OCI-LY1 (cell line): ENCODE results near the gene ADAMTS4.
A peak's percentile ranks its signal among the peaks of the same experiment; 100 is the strongest.

Experiments
- H2AFZ ChIP-seq: fragments of 200-600 bp; sonication (generic), shearing (Covaris generic); 2 replicates; pipeline ENCODE4 v1.6.0; 2014; ENCODE audit warnings: antibody characterized with exemption, mild to moderate bottlenecking, low read length
- H3F3A ChIP-seq: fragments of 200-600 bp; sonication (generic), shearing (Covaris generic); 2 replicates; pipeline ENCODE4 v1.6.0; 2014; ENCODE audit warnings: mild to moderate bottlenecking, antibody characterized with exemption, low read length, moderate library complexity; ENCODE audit not compliant: insufficient read depth
- H3K27ac ChIP-seq: fragments of 200-600 bp; sonication (generic); 2 replicates; pipeline ENCODE4 v1.5.1; 2014; ENCODE audit warnings: low read length, mixed run types, mild to moderate bottlenecking, low read depth; ENCODE audit not compliant: poor library complexity, severe bottlenecking
- H3K27me3 ChIP-seq: fragments of 200-600 bp; sonication (generic); 2 replicates; pipeline ENCODE4 v1.6.0; 2014; ENCODE audit warnings: antibody characterized with exemption, mild to moderate bottlenecking, low read length, moderate library complexity; ENCODE audit not compliant: insufficient read depth
- H3K36me3 ChIP-seq: fragments of 200-600 bp; sonication (generic); 2 replicates; pipeline ENCODE4 v1.6.1; 2014; ENCODE audit warnings: mild to moderate bottlenecking, antibody characterized with exemption, low read length, moderate library complexity, mixed read lengths; ENCODE audit not compliant: insufficient read depth
- H3K4me1 ChIP-seq: fragments of 200-600 bp; sonication (generic); 2 replicates; pipeline ENCODE4 v1.5.1; 2014; ENCODE audit warnings: mild to moderate bottlenecking, low read length, moderate library complexity; ENCODE audit not compliant: insufficient read depth, severe bottlenecking
- H3K4me2 ChIP-seq: fragments of 200-600 bp; sonication (generic), shearing (Covaris generic); 2 replicates; pipeline ENCODE4 v1.6.1; 2014; ENCODE audit warnings: low read length
- H3K4me3 ChIP-seq: fragments of 200-600 bp; sonication (generic); 2 replicates; pipeline ENCODE4 v1.5.1; 2014; ENCODE audit warnings: low read length, low read depth, mild to moderate bottlenecking, mixed read lengths; ENCODE audit not compliant: poor library complexity, severe bottlenecking
- H3K79me2 ChIP-seq: fragments of 200-600 bp; shearing (Covaris generic); 2 replicates; pipeline ENCODE4 v1.6.1; 2016; ENCODE audit warnings: mixed run types, low read length, mixed read lengths; ENCODE audit not compliant: insufficient read depth
- H3K9ac ChIP-seq: fragments of 200-600 bp; sonication (generic), shearing (Covaris generic); 2 replicates; pipeline ENCODE4 v1.6.1; 2014; ENCODE audit warnings: mild to moderate bottlenecking, low read length, mixed read lengths
- H3K9me2 ChIP-seq: fragments of 200-600 bp; sonication (generic), shearing (Covaris generic); 2 replicates; pipeline ENCODE4 v1.6.1; 2014; ENCODE audit warnings: low read depth, mild to moderate bottlenecking, low read length, mixed read lengths
- H3K9me3 ChIP-seq: fragments of 200-600 bp; shearing (Covaris generic); 2 replicates; pipeline ENCODE4 v1.6.1; 2014; ENCODE audit warnings: low read length, mixed read lengths
- H4K20me1 ChIP-seq: fragments of 200-600 bp; sonication (generic), shearing (Covaris generic); 2 replicates; pipeline ENCODE4 v1.6.0; 2016; ENCODE audit warnings: mild to moderate bottlenecking, low read length; ENCODE audit not compliant: insufficient read depth
- CTCF ChIP-seq: fragments of 200-600 bp; sonication (generic), shearing (Covaris generic); IDR thresholded peaks from 2 replicates; pipeline ENCODE4 v1.5.1; 2017; ENCODE audit warnings: mild to moderate bottlenecking, antibody characterized with exemption, low read length, moderate library complexity, mixed read lengths
- EZH2 ChIP-seq: fragments of 200-600 bp; sonication (generic), shearing (Covaris generic); IDR thresholded peaks from 2 replicates; pipeline ENCODE4 v1.8.0; 2017; ENCODE audit warnings: borderline replicate concordance, mixed run types, mild to moderate bottlenecking, antibody characterized with exemption, low read length, moderate library complexity, mixed read lengths

Gene ADAMTS4

GRCh38 chr1:161172349-161172748, 26.5 kb downstream of the ADAMTS4 start:
- Histone ChIP-seq H2AFZ (no peak overlapping the region), H3K27ac (no peak overlapping the region), H3K4me1 (peaks cover 19% of the 10 kb centered on the region), H3K4me3 (no peak overlapping the region), H4K20me1 (no peaks in the 10 kb centered on the region), H3F3A (no peaks in the 10 kb centered on the region), H3K9me3 (no peaks in the 10 kb centered on the region), H3K9me2 (no peaks in the 10 kb centered on the region), H3K27me3 (no peaks in the 10 kb centered on the region), H3K4me2 (no peak overlapping the region), H3K36me3 (peaks cover 64% of the 10 kb centered on the region), H3K9ac (no peak overlapping the region), H3K79me2 (no peaks in the 10 kb centered on the region)
- TF ChIP-seq CTCF: no peak
- TF ChIP-seq EZH2: no peak

GRCh38 chr1:161171696-161172095, 27.2 kb downstream of the ADAMTS4 start:
- Histone ChIP-seq H3K9me3 (no peaks in the 10 kb centered on the region), H3K9me2 (no peaks in the 10 kb centered on the region), H3K27me3 (no peaks in the 10 kb centered on the region), H3K4me3 (no peak overlapping the region), H3F3A (no peaks in the 10 kb centered on the region), H3K36me3 (peaks cover 64% of the 10 kb centered on the region), H3K9ac (no peak overlapping the region), H3K4me1 (peaks cover 25% of the 10 kb centered on the region), H3K27ac (no peak overlapping the region), H3K79me2 (no peaks in the 10 kb centered on the region), H3K4me2 (no peak overlapping the region), H2AFZ (no peak overlapping the region), H4K20me1 (no peaks in the 10 kb centered on the region)
- no peak for TF ChIP-seq EZH2
- TF ChIP-seq CTCF: no peak

GRCh38 chr1:161171191-161171590, 27.7 kb downstream of the ADAMTS4 start:
- Histone ChIP-seq H3K36me3 (peaks cover 64% of the 10 kb centered on the region), H3K9ac (no peak overlapping the region), H3F3A (no peaks in the 10 kb centered on the region)

More at GRCh38 chr1:161171191-161171590, 27.7 kb downstream of the ADAMTS4 start:
- Histone ChIP-seq H2AFZ (no peak overlapping the region), H3K9me2 (no peaks in the 10 kb centered on the region), H3K27ac (no peak overlapping the region), H3K79me2 (no peaks in the 10 kb centered on the region), H3K4me1 (peaks cover 21% of the 10 kb centered on the region), H3K9me3 (no peaks in the 10 kb centered on the region), H4K20me1 (no peaks in the 10 kb centered on the region), H3K4me2 (no peak overlapping the region), H3K27me3 (no peaks in the 10 kb centered on the region), H3K4me3 (no peak overlapping the region)
- TF ChIP-seq CTCF (peak; percentile 28; the same call in 1 of the 2 replicates), EZH2 (no peak)
